HFF-Myc (cell line): Measurements from ENCODE around the gene UBE2QL1.

Source experiments
- DNase-seq: peaks from one replicate; pipeline ENCODE4 v3.0.0-alpha.2; 2011; ENCODE audit warnings: low read depth; ENCODE audit errors: extremely low read depth
- H3K4me3 ChIP-seq: replicated peaks from 2 replicates; pipeline ENCODE4 v1.5.1; 2011; ENCODE audit warnings: low read depth, mild to moderate bottlenecking, control low read depth, low read length
- CTCF ChIP-seq: IDR thresholded peaks from 2 replicates; pipeline ENCODE4 v1.5.1; 2012; ENCODE audit warnings: mild to moderate bottlenecking, low read depth, low read length, control low read depth; ENCODE audit errors: missing control alignments

UBE2QL1 gene

GRCh38 chr5:6488021-6488420 is 39.4 kb downstream of the UBE2QL1 start:
- no peak for DNase-seq
- no peak for TF ChIP-seq CTCF

GRCh38 chr5:6489643-6490185 is 41.1 kb downstream of the UBE2QL1 start:
- no peak for TF ChIP-seq CTCF
- no peak overlapping the region for H3K4me3 ChIP-seq
- no peak for DNase-seq

More at GRCh38 chr5:6488021-6488420, 39.4 kb downstream of the UBE2QL1 start:
- H3K4me3 ChIP-seq, result no peak overlapping the region

GRCh38 chr5:6490246-6490645 is 41.6 kb downstream of the UBE2QL1 start:
- TF ChIP-seq CTCF, result no peak
- DNase-seq, result no peak
- H3K4me3 ChIP-seq, result no peak overlapping the region

- no peak for DNase-seq
- no peak overlapping the region for H3K4me3 ChIP-seq
- no peak for TF ChIP-seq CTCF
These were observed 42.0 kb downstream of the UBE2QL1 start for GRCh38 chr5:6490693-6491092.

- H3K4me3 ChIP-seq, result no peak overlapping the region
- no peak for DNase-seq
- TF ChIP-seq CTCF, result no peak
These were observed 42.7 kb downstream of the UBE2QL1 start for GRCh38 chr5:6491196-6491918.

- no peak for TF ChIP-seq CTCF
- no peak overlapping the region for H3K4me3 ChIP-seq
- DNase-seq, result no peak
These were observed 43.2 kb downstream of the UBE2QL1 start for GRCh38 chr5:6491919-6492290.
